Stomach (tissue), 4 donors: ENCODE data around the gene RAMACL.

ENCODE experiments used
- POLR2AphosphoS5 ChIP-seq, 3 donors: sonication (generic); formaldehyde crosslinking; IDR thresholded peaks; one replicate each; pipeline ENCODE4 v1.6.1; 2016; ENCODE audit warnings: antibody characterized with exemption in 3 of 3
- TF ChIP-seq, protein P1 (sequence below), 7 experiments: fragments of 450-650 bp in 4 of 7; fragments of 200-600 bp in 3 of 7; sonication (generic) in 3 of 7; IDR thresholded peaks; one replicate each; pipeline ENCODE4 v1.5.1; 2016 to 2019; ENCODE audit warnings: antibody characterized with exemption in 7 of 7, control low read depth in 2 of 7, mild to moderate bottlenecking in 1 of 7

DNA sequence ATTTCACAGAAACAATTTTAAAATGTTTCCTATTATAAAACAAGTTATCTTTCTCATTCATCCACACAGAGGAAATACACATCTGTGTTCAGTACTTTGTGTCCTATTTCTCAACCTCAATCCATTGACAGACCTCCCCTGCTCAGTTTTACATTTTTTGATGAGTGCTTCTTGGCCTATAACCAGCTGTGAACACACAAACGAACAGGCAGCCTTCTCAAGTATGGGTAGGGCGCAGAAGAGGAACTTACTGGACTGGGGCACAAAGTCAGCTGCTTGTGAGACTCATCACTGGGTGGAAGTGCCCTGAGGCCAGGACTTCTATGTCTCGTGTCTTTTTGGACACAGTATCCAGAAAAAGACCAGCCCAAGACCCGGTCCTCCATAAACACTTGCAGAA is 37.8 kb upstream of the RAMACL start:
- TF ChIP-seq, protein P1, sequence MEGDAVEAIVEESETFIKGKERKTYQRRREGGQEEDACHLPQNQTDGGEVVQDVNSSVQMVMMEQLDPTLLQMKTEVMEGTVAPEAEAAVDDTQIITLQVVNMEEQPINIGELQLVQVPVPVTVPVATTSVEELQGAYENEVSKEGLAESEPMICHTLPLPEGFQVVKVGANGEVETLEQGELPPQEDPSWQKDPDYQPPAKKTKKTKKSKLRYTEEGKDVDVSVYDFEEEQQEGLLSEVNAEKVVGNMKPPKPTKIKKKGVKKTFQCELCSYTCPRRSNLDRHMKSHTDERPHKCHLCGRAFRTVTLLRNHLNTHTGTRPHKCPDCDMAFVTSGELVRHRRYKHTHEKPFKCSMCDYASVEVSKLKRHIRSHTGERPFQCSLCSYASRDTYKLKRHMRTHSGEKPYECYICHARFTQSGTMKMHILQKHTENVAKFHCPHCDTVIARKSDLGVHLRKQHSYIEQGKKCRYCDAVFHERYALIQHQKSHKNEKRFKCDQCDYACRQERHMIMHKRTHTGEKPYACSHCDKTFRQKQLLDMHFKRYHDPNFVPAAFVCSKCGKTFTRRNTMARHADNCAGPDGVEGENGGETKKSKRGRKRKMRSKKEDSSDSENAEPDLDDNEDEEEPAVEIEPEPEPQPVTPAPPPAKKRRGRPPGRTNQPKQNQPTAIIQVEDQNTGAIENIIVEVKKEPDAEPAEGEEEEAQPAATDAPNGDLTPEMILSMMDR (IDR thresholded peaks at IDR 0.05) = no peak
- TF ChIP-seq POLR2AphosphoS5 (IDR thresholded peaks at IDR 0.05) = peak; percentile 54 to 64 (median 59)
